Hepatocyte (in vitro differentiated cells): Measurements from ENCODE around the gene C10orf67. TPM values are rescaled to one million over a fixed set of nuclear protein-coding genes. Genes with fewer than 3 reads are reported as not detected.

Source experiments
- DNase-seq: peaks from one replicate; pipeline ENCODE4 v3.0.0-alpha.2; 2016; ENCODE audit warnings: low spot score
- H2AFZ ChIP-seq: fragments of 200-600 bp; sonication (generic); 2 replicates; pipeline ENCODE4 v1.6.0; 2016; ENCODE audit warnings: antibody characterized with exemption, mild to moderate bottlenecking
- H3K27ac ChIP-seq: fragments of 200-600 bp; sonication (generic); 2 replicates; pipeline ENCODE4 v1.5.1; 2016; ENCODE audit warnings: mild to moderate bottlenecking
- H3K27me3 ChIP-seq: fragments of 200-600 bp; sonication (generic); 2 replicates; pipeline ENCODE4 v1.6.1; 2016
- H3K36me3 ChIP-seq: fragments of 200-600 bp; sonication (generic); replicated peaks from 2 replicates; pipeline ENCODE4 v1.5.1; 2016; ENCODE audit warnings: low read depth; ENCODE audit not compliant: insufficient read depth
- H3K4me1 ChIP-seq: fragments of 200-600 bp; sonication (generic); 2 replicates; pipeline ENCODE4 v1.5.1; 2016; ENCODE audit warnings: mild to moderate bottlenecking, moderate library complexity; ENCODE audit not compliant: insufficient read depth
- H3K4me2 ChIP-seq: fragments of 200-600 bp; sonication (generic); 2 replicates; pipeline ENCODE4 v1.6.0; 2016
- H3K4me3 ChIP-seq: fragments of 200-600 bp; sonication (generic); 2 replicates; pipeline ENCODE4 v1.5.1; 2016; ENCODE audit warnings: mild to moderate bottlenecking
- H3K79me2 ChIP-seq: fragments of 200-600 bp; sonication (generic); 2 replicates; pipeline ENCODE4 v1.6.0; 2017; ENCODE audit warnings: mild to moderate bottlenecking
- H3K9me2 ChIP-seq: fragments of 200-600 bp; sonication (generic); replicated peaks from 2 replicates; pipeline ENCODE4 v1.6.0; 2017; ENCODE audit warnings: mild to moderate bottlenecking; ENCODE audit not compliant: insufficient read depth
- H3K9me3 ChIP-seq: fragments of 200-600 bp; sonication (generic); 2 replicates; pipeline ENCODE4 v1.5.1; 2016; ENCODE audit warnings: low read depth, mild to moderate bottlenecking
- H4K20me1 ChIP-seq: fragments of 200-600 bp; sonication (generic); 2 replicates; pipeline ENCODE4 v1.6.0; 2016; ENCODE audit warnings: mild to moderate bottlenecking; ENCODE audit not compliant: insufficient read depth, poor library complexity, severe bottlenecking
- EZH2 ChIP-seq: fragments of 200-600 bp; sonication (generic); IDR thresholded peaks from 2 replicates; pipeline ENCODE4 v1.6.1; 2016; ENCODE audit warnings: antibody characterized with exemption, mild to moderate bottlenecking, borderline replicate concordance
- EZH2phosphoT487 ChIP-seq: fragments of 200-600 bp; sonication (generic); IDR thresholded peaks from one replicate; pipeline ENCODE4 v1.6.1; 2018; ENCODE audit warnings: antibody characterized with exemption, mild to moderate bottlenecking, low read depth, moderate library complexity; ENCODE audit not compliant: unreplicated experiment, severe bottlenecking
- WGBS: methylation state at CpG from one replicate; pipeline ENCODE4 v1.1.6; 2016; ENCODE audit warnings: low lambda C conversion rate; ENCODE audit errors: missing lambda C conversion rate; 5-methylcytosine and 5-hydroxymethylcytosine counted together
- polyA plus RNA-seq: library from polyadenylated mRNA; unstranded; fragments of >200 nt; fragmentation: Nextera tagmentation; extraction: Ambion mirVana; gene quantifications from 2 replicates; pipeline ENCODE4 v1.2.1, GENCODE V29; 2016
- total RNA-seq: library from RNA; depleted of rRNA; stranded (reverse); fragments of >200 nt; gene quantifications from 2 replicates; pipeline ENCODE4 v1.2.3, GENCODE V29; 2014
- TF ChIP-seq, protein P1 (sequence below): fragments of 200-600 bp; sonication (generic); IDR thresholded peaks from 2 replicates; pipeline ENCODE4 v1.5.1; 2016; ENCODE audit warnings: antibody characterized with exemption, mild to moderate bottlenecking; ENCODE audit not compliant: poor library complexity

Gene C10orf67
- total and polyA plus RNA-seq, 2 experiments from 2014 or later: 0.10 TPM; not detected in 1

DNA sequence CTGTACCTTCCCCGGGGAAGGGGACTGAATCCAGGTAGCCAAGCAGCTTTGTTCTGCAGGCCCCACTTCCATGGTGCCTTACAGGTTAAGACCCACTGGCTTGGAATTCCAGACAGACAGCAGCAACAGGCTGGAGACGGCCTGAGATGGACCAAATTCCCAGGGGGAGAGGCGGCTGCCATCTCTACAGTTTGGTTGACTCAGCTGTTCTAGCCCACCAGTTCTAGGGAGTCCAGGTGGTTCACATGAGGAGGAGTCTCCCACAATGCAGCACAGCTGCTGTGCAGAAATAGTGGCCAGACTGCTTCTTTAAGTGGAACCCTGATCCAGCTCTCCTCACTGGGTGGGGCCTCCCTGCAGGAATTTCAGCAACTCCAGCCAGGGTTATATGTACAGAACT, 74.1 kb downstream of the C10orf67 start:
- DNase-seq: no peak
- no peaks in the 10 kb centered on the region for H3K9me2 ChIP-seq
- 83% methylated on average over 3 of the region's 3 CpGs for WGBS

DNA sequence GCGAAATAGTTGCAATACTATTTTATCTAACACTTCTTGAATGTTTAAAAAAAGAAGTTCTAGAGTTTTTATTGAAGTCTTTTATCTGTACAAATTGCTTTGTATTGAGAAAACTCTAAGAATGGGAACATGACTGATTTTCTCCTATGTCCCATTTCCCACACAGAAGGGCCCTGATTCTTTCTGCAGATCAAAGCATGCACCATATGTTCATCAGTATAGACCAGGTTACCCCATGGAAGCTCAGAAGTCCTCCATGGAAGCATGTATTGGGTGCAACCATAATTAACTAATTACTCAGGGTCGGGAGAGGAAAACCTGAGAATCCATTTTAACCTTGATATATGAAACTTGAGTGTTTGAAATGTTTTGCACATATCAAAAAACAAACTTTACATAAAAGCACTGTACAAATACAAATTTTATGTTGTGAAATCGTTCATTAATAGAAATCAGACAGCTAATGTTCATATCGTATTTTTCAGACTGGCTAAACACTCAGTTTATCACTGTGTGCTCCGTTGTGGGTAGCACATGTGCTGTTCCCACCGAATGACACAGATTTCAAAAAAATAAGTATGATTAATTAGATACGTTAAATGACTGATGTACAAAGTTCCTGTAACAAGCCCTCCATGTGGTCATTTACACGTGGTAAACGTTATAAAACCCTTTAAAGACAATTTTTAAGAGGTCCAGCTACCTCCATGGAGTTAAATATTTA, 81.0 kb downstream of the C10orf67 start:
- peaks cover 13% of the 10 kb centered on the region for H3K27me3 ChIP-seq
- no peak for TF ChIP-seq EZH2phosphoT487
- TF ChIP-seq EZH2: no peak
- TF ChIP-seq, protein P1, sequence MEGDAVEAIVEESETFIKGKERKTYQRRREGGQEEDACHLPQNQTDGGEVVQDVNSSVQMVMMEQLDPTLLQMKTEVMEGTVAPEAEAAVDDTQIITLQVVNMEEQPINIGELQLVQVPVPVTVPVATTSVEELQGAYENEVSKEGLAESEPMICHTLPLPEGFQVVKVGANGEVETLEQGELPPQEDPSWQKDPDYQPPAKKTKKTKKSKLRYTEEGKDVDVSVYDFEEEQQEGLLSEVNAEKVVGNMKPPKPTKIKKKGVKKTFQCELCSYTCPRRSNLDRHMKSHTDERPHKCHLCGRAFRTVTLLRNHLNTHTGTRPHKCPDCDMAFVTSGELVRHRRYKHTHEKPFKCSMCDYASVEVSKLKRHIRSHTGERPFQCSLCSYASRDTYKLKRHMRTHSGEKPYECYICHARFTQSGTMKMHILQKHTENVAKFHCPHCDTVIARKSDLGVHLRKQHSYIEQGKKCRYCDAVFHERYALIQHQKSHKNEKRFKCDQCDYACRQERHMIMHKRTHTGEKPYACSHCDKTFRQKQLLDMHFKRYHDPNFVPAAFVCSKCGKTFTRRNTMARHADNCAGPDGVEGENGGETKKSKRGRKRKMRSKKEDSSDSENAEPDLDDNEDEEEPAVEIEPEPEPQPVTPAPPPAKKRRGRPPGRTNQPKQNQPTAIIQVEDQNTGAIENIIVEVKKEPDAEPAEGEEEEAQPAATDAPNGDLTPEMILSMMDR: no peak
- no peak overlapping the region for H3K4me3 ChIP-seq
- H2AFZ ChIP-seq: no peak overlapping the region
- H4K20me1 ChIP-seq: no peaks in the 10 kb centered on the region
- H3K4me2 ChIP-seq: no peak overlapping the region
- no peak for DNase-seq
- no peaks in the 10 kb centered on the region for H3K79me2 ChIP-seq
- no peaks in the 10 kb centered on the region for H3K36me3 ChIP-seq
- no peak overlapping the region for H3K27ac ChIP-seq
- WGBS: 70% methylated on average over 9 of the region's 9 CpGs
- no peaks in the 10 kb centered on the region for H3K4me1 ChIP-seq
- H3K9me2 ChIP-seq: no peaks in the 10 kb centered on the region
- no peaks in the 10 kb centered on the region for H3K9me3 ChIP-seq

More for the DNA sequence above, 74.1 kb downstream of the C10orf67 start:
- Histone ChIP-seq H3K9me3 (peaks cover 3% of the 10 kb centered on the region), H3K79me2 (no peaks in the 10 kb centered on the region), H3K4me2 (no peak overlapping the region), H3K36me3 (no peaks in the 10 kb centered on the region), H3K27ac (no peak overlapping the region), H3K4me1 (no peaks in the 10 kb centered on the region), H4K20me1 (no peaks in the 10 kb centered on the region), H3K4me3 (no peak overlapping the region), H2AFZ (no peak overlapping the region), H3K27me3 (no peaks in the 10 kb centered on the region)
- TF ChIP-seq EZH2phosphoT487 (no peak), EZH2 (no peak)
- TF ChIP-seq, protein P1: no peak

DNA sequence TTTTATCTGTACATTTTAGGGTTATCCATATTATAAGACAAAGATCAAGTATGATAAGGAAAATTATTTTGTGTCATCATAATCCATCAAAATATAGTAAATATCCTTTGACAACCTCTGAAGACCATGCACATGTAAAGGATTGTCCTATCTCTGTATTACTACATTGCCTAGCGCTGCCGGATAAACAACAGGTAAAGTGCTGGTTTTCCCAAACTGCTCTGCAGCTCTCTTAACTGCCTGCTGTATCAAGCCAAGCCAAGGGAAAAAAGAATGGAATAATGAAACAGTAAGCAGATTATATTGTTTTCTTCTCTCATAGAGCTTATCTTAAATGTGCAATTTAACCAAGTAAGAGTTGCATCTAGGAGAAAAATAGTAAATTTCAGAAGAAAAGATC, 81.7 kb downstream of the C10orf67 start:
- no peak overlapping the region for H3K4me2 ChIP-seq
- H3K4me3 ChIP-seq: no peak overlapping the region
- H2AFZ ChIP-seq: no peak overlapping the region
- peaks cover 13% of the 10 kb centered on the region for H3K27me3 ChIP-seq
- no peaks in the 10 kb centered on the region for H3K9me2 ChIP-seq
- H3K9me3 ChIP-seq: no peaks in the 10 kb centered on the region
- H4K20me1 ChIP-seq: no peaks in the 10 kb centered on the region
- no peaks in the 10 kb centered on the region for H3K4me1 ChIP-seq
- no peak for DNase-seq
- 92% methylated on average over 2 of the region's 2 CpGs for WGBS
- no peaks in the 10 kb centered on the region for H3K36me3 ChIP-seq
- H3K79me2 ChIP-seq: no peaks in the 10 kb centered on the region
- H3K27ac ChIP-seq: no peak overlapping the region
- no peak for TF ChIP-seq EZH2phosphoT487
- TF ChIP-seq, protein P1: no peak
- TF ChIP-seq EZH2: no peak
